Activated naive CD4-positive, alpha-beta T cell treated with Interleukin-2 at 50 U/mL for 16 hours (primary cell): Measurements from ENCODE around the gene HCRTR1.

Source experiments
- DNase-seq: peaks from one replicate; pipeline ENCODE4 v3.0.0-alpha.2; 2020

The HCRTR1 gene

DNA sequence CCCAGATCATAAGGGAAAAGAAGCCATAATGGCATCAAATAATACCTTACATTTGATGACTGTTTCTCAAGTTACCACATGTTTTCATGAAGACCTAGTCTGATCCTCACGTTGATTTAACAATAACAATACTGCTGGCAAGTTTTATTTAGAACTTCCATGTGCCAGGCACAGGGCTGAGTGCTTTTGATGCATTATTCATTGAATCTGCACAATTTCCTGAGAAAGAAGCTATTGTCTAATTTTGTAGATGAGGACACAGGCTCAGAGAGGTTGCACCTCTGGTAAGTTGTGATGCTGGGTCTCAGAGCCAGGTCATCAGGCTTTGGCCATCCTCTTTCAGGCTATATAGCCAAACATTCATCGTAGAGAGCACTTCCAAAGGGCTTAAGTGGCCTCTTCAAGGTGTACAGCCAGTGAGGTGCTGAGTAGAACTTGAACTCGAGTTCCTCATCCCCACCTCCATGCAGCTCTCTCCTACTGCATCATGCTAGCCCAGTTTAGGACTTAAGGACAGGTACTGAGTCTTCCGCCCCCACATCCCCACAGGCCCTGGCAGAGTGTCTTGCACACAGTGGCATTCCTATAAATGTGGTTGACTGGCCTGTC is 35.5 kb downstream of the HCRTR1 start:
- no peak for DNase-seq

DNA sequence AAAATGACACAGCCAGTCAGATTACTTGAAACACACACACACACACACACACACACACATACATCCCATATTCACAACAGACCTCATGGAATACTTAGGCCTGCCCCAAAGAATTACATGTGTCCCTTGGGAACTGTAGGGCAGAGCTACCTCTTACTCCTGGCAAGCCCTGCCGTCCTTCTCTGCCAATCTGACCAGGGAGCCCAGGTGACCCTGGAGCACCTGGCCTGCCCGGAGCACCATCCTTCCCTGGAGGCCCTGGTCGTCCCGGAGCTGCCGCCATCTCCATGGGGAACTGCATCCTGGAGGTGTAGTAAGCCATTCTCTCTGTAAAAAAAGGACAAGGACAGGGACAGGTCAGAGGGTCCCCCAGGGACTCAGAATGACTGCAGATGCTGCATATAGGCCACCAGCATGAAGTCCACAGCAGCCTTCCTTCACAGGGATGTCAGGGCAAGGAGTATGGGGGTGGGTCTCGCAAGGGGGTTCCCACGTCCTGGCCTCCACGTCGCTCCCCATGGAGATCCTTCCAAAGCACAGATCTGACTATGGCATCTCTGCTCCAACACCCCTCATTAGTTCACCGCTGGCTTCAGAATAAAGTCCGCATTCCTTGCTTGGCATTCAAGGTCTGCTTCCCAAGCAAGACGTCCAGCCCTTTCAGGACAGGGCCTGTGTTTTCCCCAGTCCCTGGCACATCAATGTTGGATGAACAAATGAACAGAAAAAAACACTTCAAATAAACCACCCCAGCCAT is 36.4 kb downstream of the HCRTR1 start:
- DNase-seq, result no peak

DNA sequence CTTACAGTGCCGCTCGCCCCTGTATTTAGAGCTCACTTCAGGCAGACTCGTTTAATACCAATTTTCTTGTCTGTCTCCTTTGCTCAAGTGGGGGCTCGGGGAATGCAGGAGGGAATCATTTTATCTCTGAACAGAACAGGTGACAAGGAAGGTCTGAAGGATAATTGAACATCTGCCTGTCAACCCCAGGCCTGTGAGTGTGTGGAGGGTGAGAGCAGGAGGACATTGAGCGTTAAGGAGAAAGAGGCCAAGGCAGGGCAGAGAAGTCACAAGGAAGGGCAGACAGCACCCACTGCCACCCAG is 36.9 kb downstream of the HCRTR1 start:
- DNase-seq, result no peak

DNA sequence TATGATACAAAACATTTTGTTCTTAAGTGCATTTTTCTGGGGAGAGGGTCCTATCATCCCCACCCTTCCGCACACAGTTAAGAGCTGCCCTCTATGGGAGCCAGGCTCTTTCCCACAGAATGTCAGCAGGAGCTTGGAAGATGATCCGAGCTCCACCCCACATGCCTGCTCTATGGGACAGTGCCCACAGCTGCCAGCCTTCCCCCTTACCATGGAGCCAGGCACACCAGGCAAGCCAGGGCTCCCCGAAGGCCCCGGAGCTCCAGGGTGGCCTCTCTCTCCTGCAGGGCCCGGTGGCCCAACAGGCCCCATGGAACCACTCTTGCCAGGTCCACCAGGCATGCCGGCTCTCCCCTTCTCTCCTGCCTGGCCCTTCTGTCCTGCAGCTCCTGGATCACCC is 37.6 kb downstream of the HCRTR1 start:
- DNase-seq, result no peak

DNA sequence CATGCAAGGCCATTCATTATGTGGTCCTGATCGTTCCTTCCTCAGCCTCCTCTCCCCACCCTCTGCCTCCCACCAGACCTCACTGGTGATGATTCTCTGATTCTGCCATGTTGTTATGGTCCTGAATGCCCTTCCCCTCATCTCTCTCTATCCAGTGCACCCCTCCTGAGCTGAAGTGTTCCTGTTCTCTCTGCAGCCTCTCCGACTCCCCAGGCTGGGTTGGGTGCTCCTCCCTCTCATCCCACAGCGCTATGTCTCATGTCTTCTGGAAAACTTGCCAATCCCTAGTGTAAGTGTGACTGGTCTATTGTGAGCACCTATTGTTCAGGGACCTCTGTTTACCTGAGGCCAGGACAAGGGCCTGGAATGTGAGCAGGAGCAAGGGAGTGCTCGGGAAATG is 38.3 kb downstream of the HCRTR1 start:
- no peak for DNase-seq

DNA sequence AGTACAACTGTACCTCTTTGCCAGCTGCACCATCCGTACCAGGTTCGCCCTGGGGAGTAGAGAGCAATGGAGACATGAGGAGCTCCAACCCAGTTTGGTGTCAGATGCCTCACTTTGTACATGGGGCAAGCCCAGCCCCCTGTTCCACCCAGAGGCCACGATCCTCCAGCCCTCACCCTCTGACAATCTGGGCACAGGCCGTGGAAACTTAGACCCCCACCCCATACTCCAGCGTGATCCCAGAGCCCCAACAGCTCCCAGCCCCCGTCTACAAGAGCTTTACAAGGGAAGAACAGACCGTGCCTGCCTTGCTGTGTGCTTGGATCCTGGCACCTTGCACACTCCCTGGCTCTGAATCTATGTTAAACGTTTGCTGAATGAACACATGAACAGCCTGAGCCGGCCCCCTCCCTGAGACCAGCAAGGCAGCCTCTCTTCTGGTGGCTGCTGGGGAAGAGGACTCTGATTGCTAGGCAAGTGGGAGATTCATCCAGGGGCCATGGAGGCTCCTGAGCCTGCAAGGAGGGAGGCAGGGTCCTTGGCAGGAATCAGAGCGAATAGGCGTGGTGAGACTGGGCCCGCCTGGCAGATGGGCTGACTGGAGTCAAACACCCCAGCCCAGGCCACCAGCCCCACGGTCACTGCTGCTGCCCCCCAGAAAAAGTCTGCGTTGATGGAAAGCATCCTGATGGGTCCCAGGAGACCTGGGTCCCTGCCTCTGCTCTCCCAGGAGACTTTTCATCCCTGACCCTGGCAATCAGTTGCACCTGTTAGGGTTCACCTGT is 39.7 kb downstream of the HCRTR1 start:
- no peak for DNase-seq

DNA sequence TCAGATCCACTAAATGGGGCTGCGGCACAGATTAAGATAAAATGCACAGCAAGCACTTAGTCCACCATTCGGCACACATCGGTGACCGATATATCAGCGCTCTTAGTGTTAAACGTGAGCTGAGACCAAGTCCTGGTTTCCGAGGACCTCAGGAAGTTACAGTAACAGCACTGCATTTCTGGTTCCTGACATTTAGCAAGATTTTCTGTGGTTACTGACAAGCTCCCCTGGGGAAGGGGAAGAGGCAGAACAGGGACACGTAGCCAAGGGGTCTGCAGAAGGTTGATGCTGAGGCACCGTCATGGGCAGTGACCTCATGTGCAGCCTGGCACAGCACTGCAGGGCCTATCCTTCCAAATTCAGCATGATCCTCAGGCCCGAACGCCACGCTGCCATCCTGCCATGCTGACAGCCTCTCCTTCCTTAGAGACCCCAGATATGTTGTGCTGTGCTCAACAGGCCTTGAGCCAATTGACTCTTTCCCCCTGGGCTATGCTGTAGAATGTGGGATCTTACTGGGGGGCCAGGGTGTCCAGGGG is 40.6 kb downstream of the HCRTR1 start:
- DNase-seq, result no peak

- DNase-seq, result no peak
Observed at GRCh38 chr1:31658721-31659120, 41.2 kb downstream of the HCRTR1 start.

DNA sequence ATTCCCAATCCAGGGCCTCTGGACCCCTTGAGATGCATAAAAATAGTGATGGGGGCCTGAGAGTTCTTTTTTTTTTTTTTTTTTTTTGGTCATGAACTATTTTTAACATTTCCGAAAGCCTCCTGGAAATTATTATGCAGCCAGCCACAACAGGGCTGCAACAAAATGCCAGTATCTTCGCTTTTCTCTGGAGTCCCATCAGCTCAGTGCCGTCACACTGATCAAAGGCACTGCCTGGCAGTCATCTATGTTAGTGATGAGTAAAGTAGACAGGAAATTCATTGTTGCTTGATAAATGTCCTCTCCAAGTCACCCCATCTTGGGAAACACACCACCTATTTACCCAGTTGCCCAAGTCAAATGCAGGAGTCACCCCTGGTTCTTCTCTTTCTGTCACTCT is 42.4 kb downstream of the HCRTR1 start:
- DNase-seq, result no peak

DNA sequence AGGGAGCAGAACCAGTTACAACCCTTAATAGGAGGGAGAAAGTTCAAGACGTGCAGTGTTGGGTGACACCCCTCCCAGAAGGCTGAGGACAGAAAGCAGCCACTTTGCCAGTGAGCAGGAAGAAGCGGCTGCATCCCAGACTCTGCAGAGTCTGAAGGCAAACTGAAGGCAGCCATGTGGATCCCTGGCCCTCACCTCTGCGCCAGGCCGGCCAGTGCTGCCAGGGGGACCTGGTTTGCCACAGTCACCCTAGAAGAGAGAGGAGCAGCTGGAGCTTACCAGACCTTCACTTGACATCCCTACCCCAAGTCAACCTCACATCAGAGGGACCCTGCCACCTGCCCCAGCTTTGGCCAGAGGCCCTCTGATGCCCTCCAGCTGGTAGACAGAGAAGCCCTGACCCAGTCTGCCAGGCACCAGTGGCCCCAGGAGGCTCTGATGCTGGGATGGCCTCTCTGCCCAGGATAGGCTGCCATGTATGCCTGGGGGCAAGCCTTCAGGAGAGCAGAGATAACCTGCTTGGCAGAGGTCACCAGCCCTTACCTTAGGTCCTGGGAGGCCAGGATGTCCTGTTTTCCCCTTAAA is 43.5 kb downstream of the HCRTR1 start:
- DNase-seq, result no peak

- DNase-seq, result no peak
Observed at GRCh38 chr1:31661856-31662255, 44.4 kb downstream of the HCRTR1 start.

DNA sequence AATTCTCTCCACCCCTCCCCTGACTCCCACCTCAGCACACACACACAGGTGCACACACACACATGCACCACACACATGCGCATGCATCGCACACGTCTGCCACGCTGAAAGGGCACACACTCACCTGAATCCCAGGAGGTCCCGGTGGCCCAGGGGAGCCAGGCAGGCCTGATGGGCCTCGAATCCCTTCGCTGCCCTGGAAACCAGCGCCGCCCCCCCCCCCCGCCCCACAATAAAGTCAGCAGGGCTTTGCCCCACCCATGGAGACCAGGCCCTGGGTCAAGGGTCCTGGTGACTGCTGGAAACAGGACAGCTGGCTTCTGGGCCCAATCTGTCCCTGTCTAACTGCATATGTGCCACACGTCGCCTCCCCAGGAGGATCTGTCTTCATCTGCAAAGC is 45.0 kb downstream of the HCRTR1 start:
- no peak for DNase-seq

GRCh38 chr1:31663622-31664452 is 46.3 kb downstream of the HCRTR1 start:
- peak; percentile 66 for DNase-seq

GRCh38 chr1:31664528-31664927 is 47.0 kb downstream of the HCRTR1 start:
- no peak for DNase-seq

- DNase-seq, result no peak
Observed at GRCh38 chr1:31665234-31665878, 47.9 kb downstream of the HCRTR1 start.

- DNase-seq, result no peak
Observed at GRCh38 chr1:31666263-31666963, 48.9 kb downstream of the HCRTR1 start.

DNA sequence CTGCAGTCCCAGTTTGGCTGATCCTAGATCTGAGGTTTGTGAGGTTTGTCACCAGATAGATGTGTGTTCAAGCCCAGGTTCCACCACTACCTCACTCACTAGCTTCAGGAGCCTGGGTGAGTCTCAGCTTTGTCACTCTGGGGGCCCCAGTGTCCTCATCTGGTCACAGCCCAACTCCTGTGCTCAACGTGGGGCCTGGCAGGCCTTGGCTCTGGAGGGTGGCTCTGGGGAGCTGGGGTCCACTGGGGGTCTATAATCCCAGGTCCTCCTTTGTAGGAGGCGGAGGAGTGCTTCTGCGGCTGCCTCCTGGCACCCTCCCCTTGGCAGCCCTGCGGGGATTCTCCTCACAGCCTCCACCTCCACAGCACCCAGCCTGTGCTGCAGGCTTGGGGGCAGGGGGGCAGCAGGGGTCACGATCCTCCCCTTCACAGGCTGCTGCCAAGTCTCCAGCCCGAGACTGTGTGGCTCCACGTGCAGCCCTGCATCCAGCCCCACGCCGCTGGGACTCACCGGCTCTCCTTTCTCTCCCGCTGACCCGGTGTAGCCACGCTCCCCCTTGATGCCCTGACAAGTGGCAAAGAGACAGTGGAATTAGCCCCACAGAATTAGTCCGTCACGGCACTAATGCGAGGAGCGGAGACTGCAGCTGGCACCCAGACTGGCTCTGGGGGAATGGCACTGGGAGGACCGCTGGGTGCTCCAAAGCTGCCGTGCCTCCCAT is 49.7 kb downstream of the HCRTR1 start:
- DNase-seq, result no peak

DNA sequence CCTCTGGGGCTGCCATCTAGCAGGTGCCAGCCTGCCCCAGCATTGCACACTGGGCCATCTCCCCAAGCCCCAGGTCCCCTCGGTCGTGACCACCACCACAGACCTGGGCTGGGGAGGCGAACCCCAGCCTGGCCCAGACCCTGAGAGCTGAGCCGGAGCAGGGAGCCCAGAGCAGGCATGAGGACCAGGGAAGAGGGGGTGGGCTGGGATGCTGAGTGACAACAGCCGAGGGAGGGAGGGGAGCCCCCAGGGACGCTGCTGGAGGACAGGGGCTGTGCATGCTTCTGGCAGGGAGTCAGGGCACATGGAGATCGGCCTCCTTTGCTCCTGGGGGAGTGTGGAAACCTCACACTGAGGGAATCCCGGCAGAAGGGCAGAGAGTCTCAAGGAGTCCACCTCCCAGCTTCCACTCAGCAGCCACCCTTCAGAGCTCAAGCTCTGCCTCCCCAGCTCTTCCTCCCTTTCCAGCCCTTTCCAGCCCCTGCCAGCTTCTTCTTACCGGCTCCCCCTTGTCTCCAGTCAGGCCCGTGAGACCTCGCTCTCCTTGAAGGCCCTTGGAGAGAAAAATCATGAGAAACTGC is 50.9 kb downstream of the HCRTR1 start:
- no peak for DNase-seq

DNA sequence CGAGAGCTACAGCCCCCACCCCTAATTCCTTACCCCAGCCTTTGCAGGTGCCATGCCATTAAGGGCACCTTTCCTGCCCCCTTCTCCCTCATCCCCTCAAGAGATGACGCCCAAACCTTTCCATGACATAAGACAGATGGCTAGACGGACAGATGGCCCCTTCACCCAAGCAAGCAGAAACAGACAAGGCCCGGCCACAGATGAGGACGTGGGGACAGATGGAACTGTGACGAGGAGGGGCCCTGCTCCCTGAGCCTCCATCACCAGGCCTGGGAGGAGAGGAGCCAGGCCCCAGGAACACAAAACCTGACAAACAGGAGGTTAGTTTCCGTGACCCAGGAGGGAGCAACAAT is 51.9 kb downstream of the HCRTR1 start:
- no peak for DNase-seq

DNA sequence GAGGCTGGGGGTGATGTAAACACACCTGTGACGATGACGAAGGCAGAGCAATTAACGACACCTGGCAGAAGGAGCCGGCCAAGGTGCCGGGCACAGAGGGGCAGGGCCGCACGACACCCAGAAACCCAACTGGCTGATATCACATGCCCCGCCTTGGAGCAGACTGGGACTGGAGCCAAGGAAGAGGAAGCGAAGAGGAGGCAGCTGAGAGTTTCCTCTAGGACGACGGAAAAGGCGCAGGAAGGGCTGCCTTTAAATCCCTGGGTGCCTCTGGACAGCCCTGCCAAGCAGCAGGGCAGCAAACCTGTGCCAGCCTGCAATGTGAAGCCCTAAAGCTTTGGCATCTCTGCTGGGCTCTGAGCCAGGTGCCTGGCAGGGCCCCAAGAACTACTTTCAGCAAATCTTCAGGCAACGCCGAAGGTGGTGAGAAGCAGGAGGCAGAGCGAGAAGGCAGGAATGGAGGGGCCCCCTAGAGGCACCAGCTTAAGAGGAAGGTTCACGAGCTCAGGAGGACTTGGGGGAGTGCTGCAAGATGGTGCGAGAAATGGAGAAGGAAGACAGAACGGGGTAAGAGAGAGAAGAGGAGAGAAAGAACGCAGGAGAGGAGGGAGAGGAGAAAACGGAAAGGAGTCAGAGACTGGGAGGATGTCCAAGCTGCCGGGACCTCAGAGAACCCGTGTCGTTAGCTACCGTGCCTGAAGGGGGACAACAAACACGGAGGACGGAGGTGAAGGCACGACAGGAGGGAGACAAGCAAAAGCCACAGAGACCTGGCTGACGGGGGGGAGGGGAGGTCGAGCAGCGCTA is 52.5 kb downstream of the HCRTR1 start:
- peak; percentile 9 for DNase-seq
